GM12878 (cell line): Measurements from ENCODE around the gene SLC34A3. TPM values are rescaled to one million over a fixed set of nuclear protein-coding genes. Genes with fewer than 3 reads are reported as not detected.

ENCODE experiments used
- ATAC-seq: fragments of 200-7000 bp; cut with Tn5 transposase; 3 replicates; pipeline ENCODE4 v1.9.1; 2020; ENCODE audit warnings: mild to moderate bottlenecking, moderate library complexity
- BruUV-seq: library from RNA; stranded (reverse); fragments of 400-500 nt; replicated peaks from 2 replicates; lab custom pipeline; 2021; lab: Mats Ljungman, UMichigan
- CTCF ChIA-PET: fragments of 300-600 bp; sonication (Branson Sonifier 250); formaldehyde crosslinking; extraction: SDS; loops from one replicate; lab custom pipeline; 2021; ENCODE audit warnings: inconsistent platforms; lab: Yijun Ruan, JAX
- POLR2A ChIA-PET: fragments of 350-600 bp; formaldehyde crosslinking; extraction: SDS; loops from one replicate; lab custom pipeline; 2021; ENCODE audit warnings: inconsistent platforms; lab: Charles Lee
- RAD21 ChIA-PET: fragments of 300-600 bp; sonication (Branson Sonifier 250); formaldehyde crosslinking; loops from one replicate; lab custom pipeline; 2023; ENCODE audit warnings: antibody characterized with exemption; ENCODE audit not compliant: unreplicated experiment; lab: Charles Lee
- SMC1A ChIA-PET: fragments of 300-600 bp; sonication (Branson Sonifier 250); formaldehyde crosslinking; loops from one replicate; lab custom pipeline; 2023; ENCODE audit not compliant: unreplicated experiment, uncharacterized antibody; lab: Charles Lee
- DNase-seq: peaks from one replicate; pipeline ENCODE4 v3.0.0-alpha.2; 2011; ENCODE audit warnings: low read depth, low spot score
- FAIRE-seq: peaks from 3 replicates; lab custom pipeline; 2011; peaks lifted over from hg19 to GRCh38; lab: Jason Lieb, UNC
- H2AFZ ChIP-seq: 2 replicates; pipeline ENCODE4 v1.6.0; 2011; ENCODE audit warnings: low read depth, low read length, control low read depth; ENCODE audit not compliant: control insufficient read depth
- H3K27ac ChIP-seq: 2 replicates; pipeline ENCODE4 v1.5.1; 2011; ENCODE audit warnings: control low read depth; ENCODE audit not compliant: control insufficient read depth, insufficient read depth
- H3K27me3 ChIP-seq, 2 experiments: replicated peaks in 1 of 2; 2 replicates each; pipeline versions ENCODE4 v1.6.0 to v1.6.1; 2011; ENCODE audit warnings: low read length in 1 of 2; ENCODE audit not compliant: control insufficient read depth in 2 of 2, insufficient read depth in 2 of 2
- H3K36me3 ChIP-seq, 2 experiments: 2 replicates each; pipeline ENCODE4 v1.5.1; 2011; ENCODE audit warnings: low read length in 1 of 2; ENCODE audit not compliant: control insufficient read depth in 2 of 2, insufficient read depth in 2 of 2
- H3K4me1 ChIP-seq: 2 replicates; pipeline ENCODE4 v1.6.1; 2011; ENCODE audit warnings: mild to moderate bottlenecking, low read length, moderate library complexity, mixed read lengths; ENCODE audit not compliant: control insufficient read depth, insufficient read depth
- H3K4me2 ChIP-seq: 2 replicates; pipeline ENCODE4 v1.6.0; 2011; ENCODE audit warnings: control low read depth; ENCODE audit not compliant: control insufficient read depth, insufficient read depth
- H3K4me3 ChIP-seq: fragments of 200-600 bp; sonication (generic); 2 replicates; pipeline ENCODE4 v1.5.1; 2016
- H3K79me2 ChIP-seq: 2 replicates; pipeline ENCODE4 v1.6.0; 2011; ENCODE audit warnings: low read length; ENCODE audit not compliant: control insufficient read depth, insufficient read depth
- H3K9ac ChIP-seq: 2 replicates; pipeline ENCODE4 v1.8.0; 2011; ENCODE audit warnings: low read length, control low read depth, mixed read lengths; ENCODE audit not compliant: control insufficient read depth, insufficient read depth
- H3K9me3 ChIP-seq: replicated peaks from 3 replicates; pipeline ENCODE4 v1.5.1; 2011; ENCODE audit warnings: mild to moderate bottlenecking, low read length; ENCODE audit not compliant: control insufficient read depth, insufficient read depth
- H4K20me1 ChIP-seq: 2 replicates; pipeline ENCODE4 v1.6.0; 2011; ENCODE audit not compliant: control insufficient read depth, insufficient read depth
- CBX5 ChIP-seq: sonication (generic); IDR thresholded peaks from 2 replicates; pipeline ENCODE4 v1.6.1; 2016; ENCODE audit warnings: low read depth, moderate library complexity, mild to moderate bottlenecking, inconsistent platforms
- HDGF ChIP-seq: fragments of 450-650 bp; IDR thresholded peaks from 2 replicates; pipeline ENCODE4 v1.6.1; 2016; ENCODE audit warnings: antibody characterized with exemption
- IKZF1 ChIP-seq: fragments of 450-650 bp; conservative IDR thresholded peaks from 2 replicates; pipeline ENCODE4 v1.6.1; 2017; ENCODE audit warnings: antibody characterized with exemption, mild to moderate bottlenecking
- PAX5 ChIP-seq: IDR thresholded peaks from 2 replicates; pipeline ENCODE4 v1.6.1; 2011; ENCODE audit warnings: low read depth, low read length, borderline replicate concordance
- PAX8 ChIP-seq: fragments of 450-650 bp; IDR thresholded peaks from 2 replicates; pipeline ENCODE4 v1.6.1; 2017; ENCODE audit warnings: mild to moderate bottlenecking, moderate library complexity
- RBBP5 ChIP-seq: fragments of 200-600 bp; sonication (generic); conservative IDR thresholded peaks from 2 replicates; pipeline ENCODE4 v1.6.1; 2016
- SUZ12 ChIP-seq: fragments of 200-600 bp; sonication (generic); IDR thresholded peaks from one replicate; pipeline ENCODE4 v1.6.1; 2018; ENCODE audit warnings: antibody characterized with exemption, mild to moderate bottlenecking; ENCODE audit not compliant: unreplicated experiment
- TAF1 ChIP-seq: IDR thresholded peaks from 2 replicates; pipeline ENCODE4 v1.6.1; 2011; ENCODE audit warnings: mild to moderate bottlenecking, low read depth, low read length, borderline replicate concordance
- TCF12 ChIP-seq: IDR thresholded peaks from 2 replicates; pipeline ENCODE4 v1.6.1; 2011; ENCODE audit warnings: low read depth, mild to moderate bottlenecking, low read length
- WGBS: methylation state at CpG from one replicate; pipeline ENCODE4 v1.1.6; 2016; ENCODE audit warnings: low lambda C conversion rate; ENCODE audit not compliant: insufficient replicate concordance, insufficient coverage; ENCODE audit errors: missing lambda C conversion rate; 5-methylcytosine and 5-hydroxymethylcytosine counted together
- in situ Hi-C: fragments of 300-500 bp; cut with MboI; formaldehyde crosslinking; loops from 9 replicates; pipeline ENCODE4 v1.14.3; 2018; ENCODE audit warnings: mixed read lengths
- intact Hi-C: fragments of 100-400 bp; cut with micrococcal nuclease; formaldehyde crosslinking; loops from one replicate; pipeline ENCODE4 v1.14.2; 2022; ENCODE audit not compliant: unreplicated experiment
- polyA plus RNA-seq, 11 experiments: library from polyadenylated mRNA; depleted of rRNA in 4 of 11; unstranded in 6 of 11; stranded (reverse) in 5 of 11; fragments of >200 nt; fragmentation: Nextera tagmentation in 4 of 11; fragmentation: Illumina TruSeq in 1 of 11; extraction: Ambion mirVana in 4 of 11; extraction: Trizol in 1 of 11; gene quantifications; 1 replicate in 1 of 11; 2 replicates in 10 of 11; pipeline versions ENCODE4 v1.2.1 to v1.2.3, GENCODE V29; 2011 to 2016; ENCODE audit warnings: inconsistent platforms in 2 of 11, missing spikeins in 2 of 11, low read depth in 1 of 11
- total RNA-seq, 4 experiments: library from RNA; depleted of rRNA in 3 of 4; stranded (reverse); fragments of >200 nt in 3 of 4; fragmentation: Illumina TruSeq in 1 of 4; extraction: Trizol in 1 of 4; gene quantifications; 2 replicates each; pipeline versions ENCODE4 v1.2.1 to v1.2.3, GENCODE V29; 2013 to 2021
- TF ChIP-seq, protein P1 (sequence below): fragments of 450-650 bp; IDR thresholded peaks from 2 replicates; pipeline ENCODE4 v1.6.1; 2016; ENCODE audit warnings: mild to moderate bottlenecking, moderate library complexity, borderline replicate concordance
- TF ChIP-seq, protein P2 (sequence below): fragments of 150-350 bp; IDR thresholded peaks from 2 replicates; pipeline ENCODE4 v1.6.1; 2014; ENCODE audit warnings: mild to moderate bottlenecking, low read depth, low read length
- TF ChIP-seq, protein P3 (sequence below): fragments of 450-650 bp; formaldehyde crosslinking; IDR thresholded peaks from 2 replicates; pipeline ENCODE4 v1.4.0; 2020; ENCODE audit warnings: mild to moderate bottlenecking, moderate library complexity
- TF ChIP-seq, protein P4 (sequence below): IDR thresholded peaks from 2 replicates; pipeline ENCODE4 v1.6.1; 2011; ENCODE audit warnings: low read depth, mild to moderate bottlenecking, low read length, moderate library complexity, borderline replicate concordance; ENCODE audit errors: extremely low read depth

SLC34A3 gene
- total and polyA plus RNA-seq, 10 of the 15 experiments (the other 5 are each of a cell fraction or from before 2014, with no cell fraction given): not detected

DNA sequence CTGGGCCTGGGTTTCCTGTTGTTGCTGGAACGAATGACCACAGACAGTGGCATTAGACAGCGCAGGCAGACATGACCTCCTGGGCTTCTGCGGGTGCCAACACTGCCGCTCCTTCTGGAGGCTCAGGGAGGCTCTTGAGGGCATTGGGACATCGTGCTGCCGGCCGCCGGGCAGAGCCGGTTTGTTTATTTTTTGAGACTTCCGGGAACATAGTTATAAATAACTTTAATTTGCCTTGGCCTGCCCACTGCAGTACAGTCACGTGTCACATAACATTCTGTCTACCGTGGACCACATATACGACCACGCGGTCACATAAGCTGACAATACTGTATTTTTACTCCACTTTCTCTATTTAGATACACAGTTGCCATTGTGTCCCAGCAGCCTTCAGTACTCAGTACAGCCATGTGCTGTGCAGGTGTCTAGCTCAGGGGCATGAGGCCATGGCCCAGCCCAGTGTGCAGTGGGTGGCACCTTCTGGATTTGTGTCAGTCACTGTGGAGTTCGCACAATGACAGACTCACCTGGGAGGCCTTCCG is 38.6 kb downstream of the SLC34A3 start:
- intact Hi-C loops: no loop called here
- Histone ChIP-seq H3K4me3 (peak overlapping the region; percentile 46; the same call in 1 of the 2 replicates), H3K4me2 (peak overlapping the region; percentile 68), H3K27me3 (no peaks in the 10 kb centered on the region), H3K9ac (peak overlapping the region; percentile 28; the same call in 1 of the 2 replicates), H3K36me3 (peaks cover 6 to 16% of the 10 kb centered on the region in 2 experiments; a peak in 3 of 4 replicates), H3K27ac (peak overlapping the region; percentile 47), H2AFZ (no peak overlapping the region), H3K4me1 (peaks cover 22% of the 10 kb centered on the region), H4K20me1 (no peaks in the 10 kb centered on the region), H3K9me3 (no peaks in the 10 kb centered on the region), H3K79me2 (0 out of 2 replicates have a peak, but pooled peaks cover 2% of the 10 kb centered on the region)
- ChIA-PET POLR2A (interaction anchor here (0.6 to 1.0 kb wide), 3 partner anchors 27 to 88 kb away, joined by 3 read pairs; partner anchors contain the start of gene TPRN), CTCF (interaction anchor here (1.1 to 2.6 kb wide), 2 partner anchors 32 to 33 kb away, joined by 4 to 11 read pairs; no protein-coding TSS in a partner anchor), RAD21 (interaction anchor here (0.7 to 1.9 kb wide), 2 partner anchors 8 to 28 kb away, joined by 3 to 5 read pairs; partner anchors contain the start of genes TOR4A and TUBB4B), SMC1A (no interaction called here)
- ATAC-seq (peak; percentile 64), DNase-seq (peak; percentile 34), FAIRE-seq (peak; percentile 91)
- BruUV-seq: no TSS peak
- WGBS: 8% methylated on average over 17 of the region's 17 CpGs
- in situ Hi-C loops: no loop called here
- TF ChIP-seq HDGF (no peak), CBX5 (no peak), PAX8 (no peak), TCF12 (no peak), RBBP5 (no peak), PAX5 (no peak), TAF1 (no peak), SUZ12 (no peak), IKZF1 (no peak)
- TF ChIP-seq, protein P1, sequence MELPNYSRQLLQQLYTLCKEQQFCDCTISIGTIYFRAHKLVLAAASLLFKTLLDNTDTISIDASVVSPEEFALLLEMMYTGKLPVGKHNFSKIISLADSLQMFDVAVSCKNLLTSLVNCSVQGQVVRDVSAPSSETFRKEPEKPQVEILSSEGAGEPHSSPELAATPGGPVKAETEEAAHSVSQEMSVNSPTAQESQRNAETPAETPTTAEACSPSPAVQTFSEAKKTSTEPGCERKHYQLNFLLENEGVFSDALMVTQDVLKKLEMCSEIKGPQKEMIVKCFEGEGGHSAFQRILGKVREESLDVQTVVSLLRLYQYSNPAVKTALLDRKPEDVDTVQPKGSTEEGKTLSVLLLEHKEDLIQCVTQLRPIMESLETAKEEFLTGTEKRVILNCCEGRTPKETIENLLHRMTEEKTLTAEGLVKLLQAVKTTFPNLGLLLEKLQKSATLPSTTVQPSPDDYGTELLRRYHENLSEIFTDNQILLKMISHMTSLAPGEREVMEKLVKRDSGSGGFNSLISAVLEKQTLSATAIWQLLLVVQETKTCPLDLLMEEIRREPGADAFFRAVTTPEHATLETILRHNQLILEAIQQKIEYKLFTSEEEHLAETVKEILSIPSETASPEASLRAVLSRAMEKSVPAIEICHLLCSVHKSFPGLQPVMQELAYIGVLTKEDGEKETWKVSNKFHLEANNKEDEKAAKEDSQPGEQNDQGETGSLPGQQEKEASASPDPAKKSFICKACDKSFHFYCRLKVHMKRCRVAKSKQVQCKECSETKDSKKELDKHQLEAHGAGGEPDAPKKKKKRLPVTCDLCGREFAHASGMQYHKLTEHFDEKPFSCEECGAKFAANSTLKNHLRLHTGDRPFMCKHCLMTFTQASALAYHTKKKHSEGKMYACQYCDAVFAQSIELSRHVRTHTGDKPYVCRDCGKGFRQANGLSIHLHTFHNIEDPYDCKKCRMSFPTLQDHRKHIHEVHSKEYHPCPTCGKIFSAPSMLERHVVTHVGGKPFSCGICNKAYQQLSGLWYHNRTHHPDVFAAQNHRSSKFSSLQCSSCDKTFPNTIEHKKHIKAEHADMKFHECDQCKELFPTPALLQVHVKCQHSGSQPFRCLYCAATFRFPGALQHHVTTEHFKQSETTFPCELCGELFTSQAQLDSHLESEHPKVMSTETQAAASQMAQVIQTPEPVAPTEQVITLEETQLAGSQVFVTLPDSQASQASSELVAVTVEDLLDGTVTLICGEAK: no peak
- TF ChIP-seq, protein P2, sequence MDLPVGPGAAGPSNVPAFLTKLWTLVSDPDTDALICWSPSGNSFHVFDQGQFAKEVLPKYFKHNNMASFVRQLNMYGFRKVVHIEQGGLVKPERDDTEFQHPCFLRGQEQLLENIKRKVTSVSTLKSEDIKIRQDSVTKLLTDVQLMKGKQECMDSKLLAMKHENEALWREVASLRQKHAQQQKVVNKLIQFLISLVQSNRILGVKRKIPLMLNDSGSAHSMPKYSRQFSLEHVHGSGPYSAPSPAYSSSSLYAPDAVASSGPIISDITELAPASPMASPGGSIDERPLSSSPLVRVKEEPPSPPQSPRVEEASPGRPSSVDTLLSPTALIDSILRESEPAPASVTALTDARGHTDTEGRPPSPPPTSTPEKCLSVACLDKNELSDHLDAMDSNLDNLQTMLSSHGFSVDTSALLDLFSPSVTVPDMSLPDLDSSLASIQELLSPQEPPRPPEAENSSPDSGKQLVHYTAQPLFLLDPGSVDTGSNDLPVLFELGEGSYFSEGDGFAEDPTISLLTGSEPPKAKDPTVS: no peak
- TF ChIP-seq, protein P3, sequence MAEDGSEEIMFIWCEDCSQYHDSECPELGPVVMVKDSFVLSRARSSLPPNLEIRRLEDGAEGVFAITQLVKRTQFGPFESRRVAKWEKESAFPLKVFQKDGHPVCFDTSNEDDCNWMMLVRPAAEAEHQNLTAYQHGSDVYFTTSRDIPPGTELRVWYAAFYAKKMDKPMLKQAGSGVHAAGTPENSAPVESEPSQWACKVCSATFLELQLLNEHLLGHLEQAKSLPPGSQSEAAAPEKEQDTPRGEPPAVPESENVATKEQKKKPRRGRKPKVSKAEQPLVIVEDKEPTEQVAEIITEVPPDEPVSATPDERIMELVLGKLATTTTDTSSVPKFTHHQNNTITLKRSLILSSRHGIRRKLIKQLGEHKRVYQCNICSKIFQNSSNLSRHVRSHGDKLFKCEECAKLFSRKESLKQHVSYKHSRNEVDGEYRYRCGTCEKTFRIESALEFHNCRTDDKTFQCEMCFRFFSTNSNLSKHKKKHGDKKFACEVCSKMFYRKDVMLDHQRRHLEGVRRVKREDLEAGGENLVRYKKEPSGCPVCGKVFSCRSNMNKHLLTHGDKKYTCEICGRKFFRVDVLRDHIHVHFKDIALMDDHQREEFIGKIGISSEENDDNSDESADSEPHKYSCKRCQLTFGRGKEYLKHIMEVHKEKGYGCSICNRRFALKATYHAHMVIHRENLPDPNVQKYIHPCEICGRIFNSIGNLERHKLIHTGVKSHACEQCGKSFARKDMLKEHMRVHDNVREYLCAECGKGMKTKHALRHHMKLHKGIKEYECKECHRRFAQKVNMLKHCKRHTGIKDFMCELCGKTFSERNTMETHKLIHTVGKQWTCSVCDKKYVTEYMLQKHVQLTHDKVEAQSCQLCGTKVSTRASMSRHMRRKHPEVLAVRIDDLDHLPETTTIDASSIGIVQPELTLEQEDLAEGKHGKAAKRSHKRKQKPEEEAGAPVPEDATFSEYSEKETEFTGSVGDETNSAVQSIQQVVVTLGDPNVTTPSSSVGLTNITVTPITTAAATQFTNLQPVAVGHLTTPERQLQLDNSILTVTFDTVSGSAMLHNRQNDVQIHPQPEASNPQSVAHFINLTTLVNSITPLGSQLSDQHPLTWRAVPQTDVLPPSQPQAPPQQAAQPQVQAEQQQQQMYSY (CRISPR knock-in tag): no peak
- TF ChIP-seq, protein P4, sequence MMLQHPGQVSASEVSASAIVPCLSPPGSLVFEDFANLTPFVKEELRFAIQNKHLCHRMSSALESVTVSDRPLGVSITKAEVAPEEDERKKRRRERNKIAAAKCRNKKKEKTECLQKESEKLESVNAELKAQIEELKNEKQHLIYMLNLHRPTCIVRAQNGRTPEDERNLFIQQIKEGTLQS: peak; percentile 12; the same call in 1 of the 2 replicates
